ENCODE data around the gene CST11.

Gene CST11

GRCh38 chr20:23451956-23452487 lies 654 bp downstream of the CST11 start:
- H3K9me2 ChIP-seq (ENCODE audit: low read depth, low read length): no peaks in the 10 kb centered on the region
- H3K4me3 ChIP-seq (ENCODE audit: low read depth, low read length, poor library complexity, severe bottlenecking): no peak overlapping the region
- no peaks in the 10 kb centered on the region for H3K79me2 ChIP-seq (ENCODE audit: insufficient read depth, low read length)
- H2AFZ ChIP-seq (ENCODE audit: low read length): no peak overlapping the region
- no peak overlapping the region for H3K4me2 ChIP-seq (ENCODE audit: low read length)
- H3K36me3 ChIP-seq (ENCODE audit: insufficient read depth, low read length): no peaks in the 10 kb centered on the region
- no peaks in the 10 kb centered on the region for H3F3A ChIP-seq (ENCODE audit: insufficient read depth, low read length)
- H3K4me1 ChIP-seq (ENCODE audit: insufficient read depth, low read length, severe bottlenecking): no peaks in the 10 kb centered on the region
- no peak overlapping the region for H3K9ac ChIP-seq (ENCODE audit: low read length)
- H3K27me3 ChIP-seq (ENCODE audit: insufficient read depth, low read length): peaks cover 8% of the 10 kb centered on the region; the same call in 1 of the 2 replicates
- H3K27ac ChIP-seq (ENCODE audit: low read depth, low read length, poor library complexity, severe bottlenecking): no peak overlapping the region
- no peak for TF ChIP-seq EZH2 (IDR thresholded peaks at IDR 0.05; ENCODE audit: borderline replicate concordance, low read length)
- TF ChIP-seq CTCF (IDR thresholded peaks at IDR 0.05; ENCODE audit: low read length): no peak
- H4K20me1 ChIP-seq (ENCODE audit: insufficient read depth, low read length): no peaks in the 10 kb centered on the region
- H3K9me3 ChIP-seq (ENCODE audit: low read length): no peaks in the 10 kb centered on the region

- TF ChIP-seq EZH2 (IDR thresholded peaks at IDR 0.05; ENCODE audit: borderline replicate concordance, low read length) (no peak), CTCF (IDR thresholded peaks at IDR 0.05; ENCODE audit: low read length) (no peak)
Measured at GRCh38 chr20:23450877-23451276, 1.8 kb downstream of the CST11 start.

GRCh38 chr20:23449421-23449820 lies 3.3 kb downstream of the CST11 start:
- Histone ChIP-seq H3K4me2 (ENCODE audit: low read length) (no peak overlapping the region), H3K79me2 (ENCODE audit: insufficient read depth, low read length) (no peaks in the 10 kb centered on the region), H3K27me3 (ENCODE audit: insufficient read depth, low read length) (peaks cover 8% of the 10 kb centered on the region; the same call in 1 of the 2 replicates), H3K36me3 (ENCODE audit: insufficient read depth, low read length) (no peaks in the 10 kb centered on the region), H4K20me1 (ENCODE audit: insufficient read depth, low read length) (no peaks in the 10 kb centered on the region), H3K27ac (ENCODE audit: low read depth, low read length, poor library complexity, severe bottlenecking) (no peak overlapping the region), H3K9me3 (ENCODE audit: low read length) (no peaks in the 10 kb centered on the region), H2AFZ (ENCODE audit: low read length) (no peak overlapping the region), H3K4me3 (ENCODE audit: low read depth, low read length, poor library complexity, severe bottlenecking) (no peak overlapping the region), H3K9ac (ENCODE audit: low read length) (no peak overlapping the region), H3F3A (ENCODE audit: insufficient read depth, low read length) (no peaks in the 10 kb centered on the region), H3K9me2 (ENCODE audit: low read depth, low read length) (no peaks in the 10 kb centered on the region), H3K4me1 (ENCODE audit: insufficient read depth, low read length, severe bottlenecking) (no peaks in the 10 kb centered on the region)
- no peak for TF ChIP-seq EZH2 (IDR thresholded peaks at IDR 0.05; ENCODE audit: borderline replicate concordance, low read length)
- TF ChIP-seq CTCF (IDR thresholded peaks at IDR 0.05; ENCODE audit: low read length): no peak

More at GRCh38 chr20:23450877-23451276, 1.8 kb downstream of the CST11 start:
- Histone ChIP-seq H3K27me3 (ENCODE audit: insufficient read depth, low read length) (peaks cover 8% of the 10 kb centered on the region; the same call in 1 of the 2 replicates), H3K4me3 (ENCODE audit: low read depth, low read length, poor library complexity, severe bottlenecking) (no peak overlapping the region), H3K4me2 (ENCODE audit: low read length) (no peak overlapping the region), H3K9me2 (ENCODE audit: low read depth, low read length) (no peaks in the 10 kb centered on the region), H3K9me3 (ENCODE audit: low read length) (no peaks in the 10 kb centered on the region), H4K20me1 (ENCODE audit: insufficient read depth, low read length) (no peaks in the 10 kb centered on the region), H3K27ac (ENCODE audit: low read depth, low read length, poor library complexity, severe bottlenecking) (no peak overlapping the region), H2AFZ (ENCODE audit: low read length) (no peak overlapping the region), H3F3A (ENCODE audit: insufficient read depth, low read length) (no peaks in the 10 kb centered on the region), H3K4me1 (ENCODE audit: insufficient read depth, low read length, severe bottlenecking) (no peaks in the 10 kb centered on the region), H3K36me3 (ENCODE audit: insufficient read depth, low read length) (no peaks in the 10 kb centered on the region), H3K79me2 (ENCODE audit: insufficient read depth, low read length) (no peaks in the 10 kb centered on the region), H3K9ac (ENCODE audit: low read length) (no peak overlapping the region)

Data from OCI-LY1 (cell line).